ENCODE data around the gene PSG11.
"Not testable (repeated sequence)": the region's sequence is repeated elsewhere in the genome, so short reads cannot be mapped to it uniquely, and the experiment has no call there.

PSG11 gene

DNA sequence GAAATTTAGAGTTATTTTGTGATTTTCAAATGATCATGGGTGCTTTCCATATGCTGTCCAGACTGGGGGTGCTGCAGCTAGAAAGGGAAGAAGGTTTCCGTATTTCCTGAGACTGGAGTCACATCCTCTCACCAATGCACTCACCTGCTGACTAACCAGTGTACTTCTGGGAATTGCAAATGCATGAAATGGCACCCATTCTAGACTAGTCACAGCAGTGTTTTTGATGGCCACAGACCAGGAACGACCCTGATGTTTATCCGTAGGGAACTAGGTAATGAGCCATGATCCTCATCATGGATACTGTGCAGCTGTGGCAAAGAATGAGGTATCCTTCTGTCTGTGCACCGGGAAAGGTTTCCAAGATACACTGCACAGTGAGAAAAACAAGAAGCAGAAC, 37.1 kb downstream of the PSG11 start:
- DNase-seq (ENCODE audit: low read depth, low spot score), result not testable (repeated sequence)

DNA sequence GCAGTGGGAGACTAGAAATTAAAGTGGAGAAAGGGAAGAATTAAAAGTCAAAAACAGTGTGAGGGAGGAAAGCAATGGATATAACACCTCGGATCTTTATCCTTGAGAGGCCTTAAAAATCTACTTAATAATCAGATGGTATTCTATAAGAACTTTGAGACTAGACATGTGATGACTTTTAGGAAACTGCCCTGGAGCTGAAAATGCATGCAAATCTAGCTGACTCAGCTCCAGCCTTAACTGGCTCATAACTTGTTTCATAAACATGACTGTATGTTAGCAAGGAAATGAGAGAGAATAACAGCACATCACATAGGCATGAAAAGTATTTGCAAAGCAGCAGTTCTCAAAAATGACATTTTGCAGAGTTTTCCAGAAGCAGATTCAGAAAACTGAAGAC, 38.1 kb downstream of the PSG11 start:
- not testable (repeated sequence) for DNase-seq (ENCODE audit: low read depth, low spot score)

DNA sequence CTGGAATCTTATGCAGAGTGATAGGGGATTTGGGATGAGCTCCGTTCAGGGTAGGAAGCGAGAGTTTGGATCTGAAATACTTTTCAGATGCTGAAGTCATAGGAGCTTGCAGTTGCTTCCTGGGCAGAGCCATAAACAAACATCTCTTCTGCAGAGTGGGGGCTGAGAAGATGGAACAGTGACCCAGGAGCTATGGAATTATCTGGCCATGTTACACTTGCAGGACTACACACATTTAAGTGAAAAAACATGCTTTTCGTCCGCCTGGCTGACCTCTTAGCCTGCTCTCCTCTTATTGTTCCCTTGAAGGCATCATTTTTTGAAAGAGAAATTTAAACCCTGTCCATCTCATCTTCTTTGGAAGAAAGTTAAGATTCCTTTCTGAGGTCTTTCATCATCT, 40.7 kb downstream of the PSG11 start:
- DNase-seq (ENCODE audit: low read depth, low spot score), result no peak

DNA sequence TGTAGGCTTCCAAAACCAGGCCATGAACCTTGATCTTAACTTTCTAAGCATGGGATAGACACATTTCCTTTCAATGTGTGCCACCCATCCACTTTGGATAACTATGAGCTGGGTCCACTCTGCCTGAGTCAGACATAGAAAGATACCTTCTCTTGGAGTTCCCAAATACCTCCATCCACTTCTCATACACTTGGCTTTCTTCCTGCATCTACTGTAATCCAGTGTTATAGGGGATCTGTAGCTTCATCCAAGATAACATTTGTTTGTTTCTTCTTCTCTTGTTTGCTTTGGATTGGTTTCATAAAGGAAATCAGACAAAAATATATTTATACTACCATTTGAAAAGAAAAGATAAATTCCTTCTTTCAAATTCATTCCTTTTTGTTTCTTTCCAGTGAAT, 44.2 kb downstream of the PSG11 start:
- DNase-seq (ENCODE audit: low read depth, low spot score), result not testable (repeated sequence)

DNA sequence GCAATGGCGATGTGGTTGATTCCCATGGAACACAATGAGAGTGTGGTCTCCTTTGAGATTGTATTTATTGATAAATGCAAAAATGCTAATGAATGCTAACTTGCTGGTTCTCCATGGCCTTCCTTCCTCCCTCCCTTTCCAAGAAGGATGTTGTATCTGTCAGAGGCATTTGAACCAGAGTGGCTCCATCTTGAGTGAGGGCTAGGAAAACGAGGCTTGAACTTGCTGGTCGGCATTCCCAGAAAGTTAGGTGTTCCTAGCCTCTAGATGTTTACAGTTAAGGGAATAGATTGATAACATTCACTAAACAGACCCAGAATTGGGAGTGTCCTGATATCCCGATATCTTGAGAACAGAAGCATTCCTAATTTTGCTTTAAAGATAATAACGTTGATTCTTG, 54.8 kb downstream of the PSG11 start:
- not testable (repeated sequence) for DNase-seq (ENCODE audit: low read depth, low spot score)

DNA sequence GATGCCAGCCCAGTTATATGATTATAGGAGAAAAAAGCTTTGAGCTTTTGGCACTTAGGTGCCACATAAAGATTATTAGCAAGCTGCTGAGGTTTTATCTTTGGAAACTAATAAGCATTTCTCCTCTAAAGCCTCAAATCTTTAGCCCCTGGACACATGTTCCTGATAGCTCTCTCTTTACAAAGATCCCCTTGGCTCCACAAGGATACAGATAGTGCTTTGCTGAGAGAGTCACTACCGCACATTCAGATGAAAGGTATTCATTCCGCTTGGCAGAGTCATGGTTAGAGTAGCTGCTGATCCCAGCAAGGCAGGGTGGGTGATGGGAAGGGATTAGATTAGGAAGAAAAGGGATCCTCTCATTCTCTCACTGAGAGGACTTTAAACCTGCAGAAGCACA, 61.1 kb downstream of the PSG11 start:
- DNase-seq (ENCODE audit: low read depth, low spot score), result no peak

DNA sequence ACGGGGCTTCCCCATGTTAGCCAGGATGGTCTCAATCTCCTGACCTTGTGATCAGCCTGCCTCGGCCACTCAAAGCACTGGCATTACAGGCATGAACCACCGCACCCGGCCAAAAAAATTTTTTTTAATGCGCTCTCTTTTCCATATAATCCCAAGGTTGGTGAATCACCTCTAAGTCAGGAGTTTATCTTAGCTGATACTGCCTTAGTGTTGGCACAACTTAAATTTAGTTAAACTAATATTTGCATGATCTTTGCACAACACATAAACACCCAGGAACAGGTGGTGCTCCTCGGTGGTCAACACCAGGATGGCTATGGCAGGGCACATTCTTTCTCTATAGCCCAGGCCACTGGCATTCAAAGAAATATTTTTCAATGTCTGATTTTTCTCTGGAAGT, 65.2 kb downstream of the PSG11 start:
- DNase-seq (ENCODE audit: low read depth, low spot score), result no peak
